GM12872 (cell line): Measurements from ENCODE around the gene VSIR.

ENCODE experiments used
- TF ChIP-seq, protein P1 (sequence below): IDR thresholded peaks from 3 replicates; pipeline ENCODE4 v1.5.1; 2011; ENCODE audit warnings: low read depth, mild to moderate bottlenecking, low read length, moderate library complexity; ENCODE audit not compliant: insufficient read depth

Gene VSIR

DNA sequence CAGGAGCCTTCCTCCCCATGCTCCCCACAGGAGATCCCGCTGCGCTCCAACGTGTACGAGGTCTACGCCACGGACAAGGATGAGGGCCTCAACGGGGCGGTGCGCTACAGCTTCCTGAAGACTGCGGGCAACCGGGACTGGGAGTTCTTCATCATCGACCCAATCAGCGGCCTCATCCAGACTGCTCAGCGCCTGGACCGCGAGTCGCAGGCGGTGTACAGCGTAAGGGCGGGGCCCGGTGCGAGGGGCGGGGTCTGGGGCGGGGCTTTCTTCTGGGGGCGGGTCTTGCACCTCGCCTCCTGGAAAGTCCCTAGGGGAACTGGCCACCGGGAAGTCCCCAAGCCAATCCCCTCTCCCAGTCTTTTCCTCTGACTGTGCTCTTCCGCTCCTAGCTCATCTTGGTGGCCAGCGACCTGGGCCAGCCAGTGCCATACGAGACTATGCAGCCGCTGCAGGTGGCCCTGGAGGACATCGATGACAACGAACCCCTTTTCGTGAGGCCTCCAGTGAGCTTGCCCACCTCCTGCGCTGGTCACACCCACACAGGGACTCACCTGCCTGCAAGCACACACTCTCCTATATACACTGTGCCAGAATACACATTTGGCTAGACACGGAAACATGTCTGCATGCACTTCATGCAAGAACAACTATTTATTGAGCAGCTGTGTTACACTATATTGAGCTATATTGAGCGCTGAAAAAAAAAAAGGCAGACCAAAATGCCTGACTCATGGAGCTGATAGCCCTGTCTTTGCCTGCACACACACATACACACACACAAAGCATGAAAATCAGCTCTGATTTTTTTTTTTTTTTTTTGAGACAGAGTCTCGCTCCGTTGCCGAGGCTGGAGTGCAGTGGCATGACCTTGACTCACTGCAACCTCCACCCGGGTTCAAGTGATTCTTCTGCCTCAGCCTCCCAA is 32.7 kb upstream of the VSIR start:
- TF ChIP-seq, protein P1, sequence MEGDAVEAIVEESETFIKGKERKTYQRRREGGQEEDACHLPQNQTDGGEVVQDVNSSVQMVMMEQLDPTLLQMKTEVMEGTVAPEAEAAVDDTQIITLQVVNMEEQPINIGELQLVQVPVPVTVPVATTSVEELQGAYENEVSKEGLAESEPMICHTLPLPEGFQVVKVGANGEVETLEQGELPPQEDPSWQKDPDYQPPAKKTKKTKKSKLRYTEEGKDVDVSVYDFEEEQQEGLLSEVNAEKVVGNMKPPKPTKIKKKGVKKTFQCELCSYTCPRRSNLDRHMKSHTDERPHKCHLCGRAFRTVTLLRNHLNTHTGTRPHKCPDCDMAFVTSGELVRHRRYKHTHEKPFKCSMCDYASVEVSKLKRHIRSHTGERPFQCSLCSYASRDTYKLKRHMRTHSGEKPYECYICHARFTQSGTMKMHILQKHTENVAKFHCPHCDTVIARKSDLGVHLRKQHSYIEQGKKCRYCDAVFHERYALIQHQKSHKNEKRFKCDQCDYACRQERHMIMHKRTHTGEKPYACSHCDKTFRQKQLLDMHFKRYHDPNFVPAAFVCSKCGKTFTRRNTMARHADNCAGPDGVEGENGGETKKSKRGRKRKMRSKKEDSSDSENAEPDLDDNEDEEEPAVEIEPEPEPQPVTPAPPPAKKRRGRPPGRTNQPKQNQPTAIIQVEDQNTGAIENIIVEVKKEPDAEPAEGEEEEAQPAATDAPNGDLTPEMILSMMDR = no peak

DNA sequence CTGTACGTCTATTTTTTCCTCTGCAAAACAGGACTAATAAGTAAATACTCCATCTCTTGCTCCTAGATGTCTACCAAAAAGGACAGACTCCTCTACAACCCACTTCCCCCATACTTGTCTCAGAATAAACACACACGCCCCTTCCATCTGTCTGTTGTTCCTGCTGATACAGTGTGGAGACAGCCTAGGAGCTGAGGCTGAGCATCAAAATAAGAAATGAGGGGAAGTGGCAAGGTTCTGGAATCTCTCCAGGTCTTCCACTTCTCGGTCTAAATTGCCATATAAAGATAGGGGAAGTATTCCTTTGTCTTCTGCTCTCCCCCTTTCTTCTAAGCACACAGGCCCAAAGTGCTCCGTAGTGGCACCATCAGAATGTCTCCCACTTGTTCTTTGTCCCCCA is 30.8 kb upstream of the VSIR start:
- TF ChIP-seq, protein P1 = no peak

DNA sequence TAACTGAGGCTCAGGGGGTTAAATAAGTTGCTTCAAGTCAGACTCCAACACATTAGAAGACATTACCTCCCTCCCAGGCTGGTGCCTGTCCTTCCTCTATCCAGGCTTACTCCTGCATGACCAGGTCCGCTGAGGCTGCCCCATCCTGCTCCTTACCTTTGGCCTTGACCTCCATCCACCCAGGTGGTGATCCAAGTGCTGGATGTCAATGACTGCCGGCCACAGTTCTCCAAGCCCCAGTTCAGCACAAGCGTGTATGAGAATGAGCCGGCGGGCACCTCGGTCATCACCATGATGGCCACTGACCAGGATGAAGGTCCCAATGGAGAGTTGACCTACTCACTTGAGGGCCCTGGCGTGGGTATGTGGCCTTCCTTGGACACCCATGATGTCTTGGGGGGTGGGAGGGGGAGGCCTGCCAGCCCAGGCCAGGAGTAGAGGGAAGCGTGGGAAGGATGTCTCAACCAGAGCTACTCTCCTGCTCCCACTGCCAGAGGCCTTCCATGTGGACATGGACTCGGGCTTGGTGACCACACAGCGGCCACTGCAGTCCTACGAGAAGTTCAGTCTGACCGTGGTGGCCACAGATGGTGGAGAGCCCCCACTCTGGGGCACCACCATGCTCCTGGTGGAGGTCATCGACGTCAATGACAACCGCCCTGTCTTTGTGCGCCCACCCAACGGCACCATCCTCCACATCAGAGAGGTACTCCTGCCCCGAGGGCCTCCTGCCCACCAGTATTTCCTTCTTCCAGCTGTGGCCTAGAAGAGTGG is 29.6 kb upstream of the VSIR start:
- TF ChIP-seq, protein P1 = no peak

DNA sequence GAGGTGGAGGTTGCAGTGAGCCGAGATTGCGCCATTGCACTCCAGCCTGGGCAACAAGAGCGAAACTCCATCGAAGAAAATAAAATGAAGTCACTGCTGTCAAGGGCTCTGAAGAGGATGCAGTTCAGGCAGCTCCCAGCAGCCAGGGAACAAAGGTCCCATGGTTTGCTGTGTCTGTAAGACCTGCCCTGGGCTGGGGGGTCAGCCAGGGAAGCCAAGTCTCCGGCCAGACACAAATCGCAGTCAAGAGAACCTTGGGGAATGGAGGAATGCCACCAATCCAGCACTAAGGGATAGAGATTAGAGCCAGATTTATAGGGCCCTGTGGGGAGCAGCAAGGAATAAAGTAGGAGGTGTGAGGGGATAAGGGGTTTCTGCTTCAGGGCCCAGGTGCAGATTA is 28.9 kb upstream of the VSIR start:
- TF ChIP-seq, protein P1 = no peak

DNA sequence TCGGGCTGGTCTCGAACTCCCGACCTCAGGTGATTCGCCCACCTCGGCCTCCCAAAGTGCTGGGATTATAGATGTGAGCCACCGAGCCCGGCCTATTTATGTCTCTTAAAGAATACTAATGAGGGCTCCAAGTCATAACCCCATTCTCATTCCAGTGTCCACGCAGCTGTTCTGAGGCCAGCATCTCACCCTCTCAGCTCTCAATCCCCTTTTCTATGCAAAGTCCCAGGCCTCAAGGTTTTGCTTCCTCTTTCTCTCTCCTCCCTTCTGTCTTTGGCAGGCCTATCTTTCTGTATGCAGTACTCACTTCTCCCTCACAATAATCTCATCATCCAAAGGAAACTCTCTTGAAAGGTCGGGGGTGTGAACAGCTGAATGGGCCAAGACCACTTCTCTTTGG is 28.0 kb upstream of the VSIR start:
- TF ChIP-seq, protein P1 = no peak

DNA sequence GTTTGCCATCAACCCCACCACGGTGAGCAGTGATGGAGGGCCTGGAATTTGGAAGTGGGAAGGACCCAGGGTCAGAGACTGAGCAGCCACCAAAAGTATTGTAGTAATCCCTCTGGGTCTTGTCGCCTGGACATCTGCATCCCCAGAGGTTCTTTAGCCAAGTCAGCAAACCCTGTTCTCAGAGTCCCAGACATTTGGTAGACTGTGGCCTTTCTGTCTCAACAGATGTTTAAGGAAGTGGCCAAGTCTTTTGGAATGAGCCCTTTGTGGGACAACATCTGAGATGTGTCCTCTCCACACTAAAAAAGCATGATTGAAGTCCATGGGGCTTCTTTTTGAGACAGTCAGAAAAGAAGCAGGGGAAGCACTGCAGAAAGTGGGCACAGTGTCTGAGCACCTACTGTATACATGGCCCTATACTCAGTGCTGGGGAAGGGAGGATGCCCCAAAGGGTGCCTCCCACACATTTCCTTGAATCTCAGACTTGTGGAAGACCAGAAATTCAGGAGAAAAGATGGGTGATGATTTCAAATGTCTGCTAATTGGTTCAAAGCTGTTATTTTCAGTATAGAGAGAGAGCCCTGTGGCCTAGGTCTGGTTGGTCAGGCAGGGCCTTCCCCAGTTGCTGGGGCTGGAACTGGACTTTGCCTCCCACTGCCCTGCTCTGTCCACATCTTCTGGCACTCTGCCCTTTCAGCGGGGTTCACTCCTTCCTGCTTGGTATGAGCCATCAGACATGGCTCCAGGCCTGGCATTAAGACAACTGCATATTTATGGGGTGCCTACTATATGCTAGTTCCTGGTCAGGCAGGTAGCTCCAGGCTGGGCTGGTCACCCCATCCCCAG is 26.5 kb upstream of the VSIR start:
- TF ChIP-seq, protein P1 = no peak

DNA sequence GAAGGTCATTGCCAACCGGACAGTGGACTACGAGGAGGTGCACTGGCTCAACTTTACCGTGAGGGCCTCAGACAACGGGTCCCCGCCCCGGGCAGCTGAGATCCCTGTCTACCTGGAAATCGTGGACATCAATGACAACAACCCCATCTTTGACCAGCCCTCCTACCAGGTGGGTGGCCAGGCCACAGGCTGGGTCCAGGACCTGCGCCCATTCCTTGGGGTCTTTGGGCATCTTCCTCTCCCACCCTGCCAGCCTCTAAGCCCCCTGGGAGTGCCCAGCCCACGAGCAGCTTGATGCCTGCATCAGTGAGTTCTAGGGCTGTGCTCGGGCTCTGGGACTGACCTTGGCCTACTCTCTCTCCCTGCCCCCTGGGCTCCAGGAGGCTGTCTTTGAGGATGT is 25.8 kb upstream of the VSIR start:
- TF ChIP-seq, protein P1 = no peak
